Activated T-cell treated with anti-CD3 and anti-CD28 coated beads for 48 hours (primary cell): ENCODE measurements around the gene MBNL1.

Experiments used
- DNase-seq: peaks from one replicate; pipeline ENCODE4 v3.0.0-alpha.2; 2020; ENCODE audit warnings: low read depth

Gene MBNL1

GRCh38 chr3:152268555-152269055 lies at the start of gene MBNL1:
MBNL1 (plus strand) TSS chr3:152268929; CDS start chr3:152300194, 31,265 bp downstream.
- DNase-seq, result peak; percentile 78

GRCh38 chr3:152219216-152219615 lies 49.5 kb upstream of the MBNL1 start:
- DNase-seq, result no peak

GRCh38 chr3:152219769-152220255 lies 48.9 kb upstream of the MBNL1 start:
- DNase-seq, result no peak

DNA sequence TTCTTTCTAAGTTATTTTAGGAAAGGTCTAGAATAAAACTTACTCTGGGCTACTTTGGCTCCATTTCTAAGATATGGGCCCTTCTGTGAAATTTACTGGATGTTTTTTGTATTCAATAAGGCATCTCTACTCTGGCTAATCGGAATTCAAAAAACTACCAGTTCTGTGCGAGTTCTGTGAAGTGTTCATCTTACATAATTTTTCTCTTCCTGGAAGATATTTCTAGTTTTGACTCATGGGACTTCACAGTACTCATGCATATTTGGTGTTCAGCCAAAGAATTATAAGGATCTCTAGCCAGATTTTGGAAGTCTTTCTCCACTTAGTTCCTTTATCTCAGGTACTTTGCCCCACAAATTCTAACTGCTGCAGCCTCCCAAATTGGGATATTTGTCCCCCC lies 46.4 kb upstream of the MBNL1 start:
- no peak for DNase-seq

GRCh38 chr3:152225201-152225600 lies 43.5 kb upstream of the MBNL1 start:
- no peak for DNase-seq

DNA sequence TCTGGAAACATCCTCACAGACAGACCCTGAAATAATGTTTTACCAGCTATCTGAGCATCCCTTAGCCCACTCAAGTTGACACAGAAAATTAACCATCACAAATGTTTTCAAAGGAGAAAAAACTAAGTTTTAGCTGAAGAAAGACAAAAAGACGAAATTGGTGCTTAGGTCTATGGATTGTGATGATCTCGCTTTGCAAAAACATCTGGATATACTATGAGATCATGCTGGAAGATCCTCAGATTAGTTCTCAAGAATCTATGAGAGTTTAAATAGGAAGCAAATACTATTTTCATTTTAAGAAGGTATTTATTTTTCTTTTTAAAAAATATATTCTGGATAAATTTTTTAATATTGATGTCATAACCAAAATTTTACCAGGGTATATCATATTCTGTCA lies 42.6 kb upstream of the MBNL1 start:
- no peak for DNase-seq

- no peak for DNase-seq
Observed at GRCh38 chr3:152227027-152227426, 41.7 kb upstream of the MBNL1 start.

DNA sequence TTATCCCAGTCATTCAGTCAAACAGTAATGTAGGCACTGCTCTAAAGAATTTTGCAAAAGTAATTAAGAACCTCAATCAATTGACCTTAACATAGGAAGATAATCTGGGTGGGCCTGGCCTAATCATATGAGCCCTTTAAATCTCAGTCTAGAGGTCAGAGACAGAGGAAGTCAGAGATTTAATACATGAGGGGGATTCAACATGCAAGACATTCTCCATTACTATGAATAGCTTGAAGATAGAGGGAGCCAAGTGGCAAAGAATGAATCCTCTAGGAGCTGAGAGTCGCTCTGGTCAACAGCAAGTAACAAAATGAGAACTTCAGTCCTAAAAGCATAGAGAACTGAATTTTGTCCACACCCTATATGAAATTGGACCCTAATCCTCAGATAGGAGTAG lies 39.0 kb upstream of the MBNL1 start:
- DNase-seq, result no peak

DNA sequence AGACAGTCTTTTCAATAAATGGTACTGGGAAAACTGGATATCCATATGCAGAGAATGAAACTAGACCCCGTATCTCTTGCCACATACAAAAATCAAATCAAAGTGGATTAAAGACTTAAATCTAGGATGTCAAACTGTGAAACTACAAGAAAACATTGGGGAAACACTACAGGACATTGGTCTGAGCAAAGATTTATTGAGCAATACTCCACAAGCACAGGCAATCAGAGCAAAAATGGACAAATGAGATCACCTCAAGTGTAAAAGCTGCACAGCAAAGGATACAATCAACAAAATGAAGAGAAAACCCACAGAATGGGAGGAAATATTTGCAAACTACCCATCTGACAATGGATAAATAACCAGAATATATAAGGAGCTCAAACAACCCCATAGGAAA lies 38.4 kb upstream of the MBNL1 start:
- DNase-seq, result no peak

DNA sequence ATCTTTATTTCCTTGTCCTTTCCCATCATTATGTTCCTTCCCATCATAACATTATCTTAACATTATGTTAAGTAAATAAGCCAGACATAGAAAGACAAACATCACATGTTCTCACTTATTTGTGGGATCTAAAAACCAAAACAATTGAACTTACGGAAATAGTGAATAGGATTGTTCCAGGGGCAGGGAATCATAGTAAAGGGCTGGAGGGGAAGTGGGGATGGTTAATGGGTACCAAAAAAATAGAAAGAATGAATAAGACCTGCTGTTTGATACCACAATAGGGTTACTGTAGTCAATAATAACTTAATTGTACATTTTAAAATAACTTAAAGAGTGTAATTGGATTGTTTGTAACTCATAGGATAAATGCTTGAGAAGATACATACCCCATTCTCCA lies 36.7 kb upstream of the MBNL1 start:
- no peak for DNase-seq

DNA sequence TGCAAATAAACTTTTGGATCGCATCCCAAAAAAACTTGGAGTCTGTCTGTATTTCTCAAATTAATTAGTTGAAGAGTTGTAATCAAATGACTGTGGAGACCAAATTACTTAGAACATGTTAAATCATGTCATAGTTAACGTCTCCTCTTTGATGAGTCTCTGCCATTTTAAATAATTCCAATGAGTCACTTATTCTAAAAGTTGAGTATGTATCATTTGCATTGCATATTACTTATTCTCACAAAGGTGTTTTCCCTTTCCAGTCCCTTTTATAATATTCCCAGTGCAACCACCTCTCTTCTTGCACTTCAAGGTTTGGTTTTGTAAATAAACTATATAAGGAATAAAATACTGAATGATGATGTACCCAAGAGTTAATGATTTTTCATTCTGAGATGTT lies 36.0 kb upstream of the MBNL1 start:
- no peak for DNase-seq

GRCh38 chr3:152234657-152235375 lies 33.9 kb upstream of the MBNL1 start:
- DNase-seq, result no peak

- DNase-seq, result no peak
Observed at GRCh38 chr3:152235709-152236298, 32.9 kb upstream of the MBNL1 start.

DNA sequence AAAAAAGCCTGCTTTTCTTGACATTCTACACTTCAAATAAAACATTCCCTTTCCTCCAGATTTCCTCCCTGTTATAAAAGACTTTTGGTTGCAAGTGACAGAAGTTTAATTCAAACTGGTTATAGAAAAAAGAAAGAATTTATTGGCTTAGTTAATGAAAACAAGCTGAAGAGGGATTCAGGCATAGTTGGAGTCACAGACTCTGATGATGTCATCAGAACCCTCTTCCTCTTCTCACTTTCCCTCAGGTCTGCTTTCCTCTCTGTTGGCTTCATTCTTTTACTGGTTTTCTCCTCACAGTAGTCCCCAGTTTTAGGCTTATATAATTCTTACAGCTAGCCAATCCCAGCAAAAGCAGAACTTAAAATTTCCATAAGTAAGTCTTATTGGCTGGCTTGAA lies 32.0 kb upstream of the MBNL1 start:
- no peak for DNase-seq

DNA sequence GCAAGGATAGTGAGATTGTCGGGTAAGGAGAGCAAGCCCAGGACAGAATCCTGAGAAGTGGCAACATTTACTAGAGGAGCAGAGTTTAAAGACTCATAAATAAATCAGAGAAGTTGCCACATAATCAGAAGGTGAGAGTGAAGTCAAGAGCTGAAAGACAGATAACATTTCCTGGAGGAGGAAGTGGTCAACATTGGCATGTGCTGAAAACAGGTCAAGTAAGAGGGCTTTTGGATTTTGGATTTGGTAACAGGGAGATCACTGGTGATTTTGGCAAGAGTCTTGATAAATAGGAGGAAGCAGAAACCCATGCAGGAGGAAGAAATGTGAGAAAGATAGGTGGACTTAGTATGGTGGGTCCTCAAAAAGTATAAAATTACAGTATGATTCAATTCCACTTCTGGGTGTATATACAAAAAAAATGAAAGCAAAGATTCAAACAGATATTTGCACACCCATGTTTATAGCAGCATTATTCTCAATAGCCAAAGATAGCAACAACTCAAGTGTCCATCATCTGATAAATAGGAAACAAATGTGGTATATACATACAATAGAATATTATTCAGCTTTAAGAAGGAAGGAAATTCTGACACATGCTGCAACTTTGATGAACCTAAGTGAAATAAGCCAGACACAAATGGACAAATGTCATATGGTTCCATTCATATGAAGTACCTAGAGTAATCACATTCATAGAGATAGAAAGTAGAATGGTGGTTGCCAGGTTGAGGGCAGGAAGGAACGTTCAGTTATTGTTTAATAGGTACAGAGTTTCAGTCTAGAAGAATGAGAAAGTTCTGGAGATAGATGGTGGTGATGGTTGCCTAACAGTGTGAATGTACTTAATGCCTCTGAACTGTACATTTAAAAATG lies 27.3 kb upstream of the MBNL1 start:
- no peak for DNase-seq

GRCh38 chr3:152243301-152243711 lies 25.4 kb upstream of the MBNL1 start:
- no peak for DNase-seq

GRCh38 chr3:152243721-152244516 lies 24.8 kb upstream of the MBNL1 start:
- DNase-seq, result no peak

- no peak for DNase-seq
Observed at GRCh38 chr3:152244517-152244888, 24.2 kb upstream of the MBNL1 start.

GRCh38 chr3:152245498-152246170 lies 23.1 kb upstream of the MBNL1 start:
- no peak for DNase-seq

- no peak for DNase-seq
Observed at GRCh38 chr3:152251916-152252315, 16.8 kb upstream of the MBNL1 start.

- no peak for DNase-seq
Observed at GRCh38 chr3:152252755-152253154, 16.0 kb upstream of the MBNL1 start.
